Stomach (tissue), 9 donors: ENCODE data around the gene LTA4H. TPM values are rescaled to one million over a fixed set of nuclear protein-coding genes. Genes with fewer than 3 reads are reported as not detected.

Source experiments
- DNase-seq, 2 donors: peaks; one replicate each; pipeline versions ENCODE4 v3.0.0 to v3.0.0-alpha.2; 2013 to 2019
- H3K27ac ChIP-seq, 5 donors: fragments of 200-600 bp in 4 of 5; sonication (generic) in 4 of 5; one replicate each; pipeline ENCODE4 v1.5.1; 2013 to 2019; ENCODE audit warnings: mild to moderate bottlenecking in 1 of 5, moderate library complexity in 1 of 5
- H3K27me3 ChIP-seq, 3 donors: fragments of 200-600 bp; sonication (generic); one replicate each; pipeline ENCODE4 v1.5.1; 2017 to 2019; ENCODE audit warnings: mixed run types in 1 of 3
- H3K36me3 ChIP-seq, 4 donors: fragments of 200-600 bp; sonication (generic); 1 replicate in 3 of 4; 2 replicates in 1 of 4; pipeline ENCODE4 v1.5.1; 2016 to 2019
- H3K4me1 ChIP-seq, 4 donors: fragments of 200-600 bp; sonication (generic); one replicate each; pipeline ENCODE4 v1.5.1; 2016 to 2019
- H3K4me3 ChIP-seq, 4 donors: fragments of 200-600 bp; sonication (generic) in 3 of 4; one replicate each; pipeline ENCODE4 v1.5.1; 2016 to 2019; ENCODE audit warnings: mild to moderate bottlenecking in 1 of 4
- H3K9me3 ChIP-seq, 4 donors: fragments of 200-600 bp; sonication (generic); one replicate each; pipeline ENCODE4 v1.5.1; 2016 to 2019
- EP300 ChIP-seq: sonication (generic); formaldehyde crosslinking; IDR thresholded peaks from one replicate; pipeline ENCODE4 v1.6.1; 2017; ENCODE audit warnings: antibody characterized with exemption
- POLR2A ChIP-seq, 4 donors: fragments of 450-650 bp; IDR thresholded peaks; one replicate each; pipeline ENCODE4 v1.6.1; 2016; ENCODE audit warnings: antibody characterized with exemption in 4 of 4, control low read depth in 2 of 4, mild to moderate bottlenecking in 1 of 4, moderate library complexity in 1 of 4
- POLR2AphosphoS5 ChIP-seq, 3 donors: sonication (generic); formaldehyde crosslinking; IDR thresholded peaks; one replicate each; pipeline ENCODE4 v1.6.1; 2016; ENCODE audit warnings: antibody characterized with exemption in 3 of 3
- WGBS, 5 donors: extraction: QIAGEN DNeasy Blood & Tissue Kit in 3 of 5; methylation state at CpG; one replicate each; pipeline versions ENCODE4 v1.1.5 to v1.1.7; 2013 to 2018; 5-methylcytosine and 5-hydroxymethylcytosine counted together
- intact Hi-C: fragments of 100-400 bp; cut with DNase I; formaldehyde crosslinking; loops from one replicate; pipeline ENCODE4 v1.15.1; 2023; ENCODE audit warnings: low total_unique reads
- polyA plus RNA-seq, 3 donors: library from polyadenylated mRNA; stranded (reverse); fragments of 200-250 nt; gene quantifications; one replicate each; pipeline ENCODE4 v1.2.3, GENCODE V29; 2013
- total RNA-seq, 5 donors: library from RNA; depleted of rRNA; stranded (reverse); fragments of >200 nt; gene quantifications; one replicate each; pipeline versions ENCODE4 v1.1.0 to v1.2.3, GENCODE V29; 2014 to 2016
- TF ChIP-seq, protein P1 (sequence below), 7 experiments: fragments of 450-650 bp in 4 of 7; fragments of 200-600 bp in 3 of 7; sonication (generic) in 3 of 7; IDR thresholded peaks; one replicate each; pipeline ENCODE4 v1.5.1; 2016 to 2019; ENCODE audit warnings: antibody characterized with exemption in 7 of 7, control low read depth in 2 of 7, mild to moderate bottlenecking in 1 of 7
- donor health status: healthy with polysubstance abuse.
- donor health status: Bipolar disorder and iron deficiency.
- donor health status: healthy.

The LTA4H gene
- total and polyA plus RNA-seq, 8 donors, result 22.6 to 91.5 (median 57.1) TPM

GRCh38 chr12:95959107-95959506 lies 76.3 kb downstream of the LTA4H start:
- peaks cover 0 to 3% (median 0%) of the 10 kb centered on the region in 3 donors for H3K27me3 ChIP-seq
- intact Hi-C loops, result no loop called here
- H3K9me3 ChIP-seq, result no peaks in the 10 kb centered on the region
- no peak for DNase-seq
- no peaks in the 10 kb centered on the region for H3K4me1 ChIP-seq
- TF ChIP-seq POLR2AphosphoS5 (IDR thresholded peaks at IDR 0.05) (no peak), POLR2A (IDR thresholded peaks at IDR 0.05) (no peak), EP300 (no peak)
- TF ChIP-seq, protein P1, sequence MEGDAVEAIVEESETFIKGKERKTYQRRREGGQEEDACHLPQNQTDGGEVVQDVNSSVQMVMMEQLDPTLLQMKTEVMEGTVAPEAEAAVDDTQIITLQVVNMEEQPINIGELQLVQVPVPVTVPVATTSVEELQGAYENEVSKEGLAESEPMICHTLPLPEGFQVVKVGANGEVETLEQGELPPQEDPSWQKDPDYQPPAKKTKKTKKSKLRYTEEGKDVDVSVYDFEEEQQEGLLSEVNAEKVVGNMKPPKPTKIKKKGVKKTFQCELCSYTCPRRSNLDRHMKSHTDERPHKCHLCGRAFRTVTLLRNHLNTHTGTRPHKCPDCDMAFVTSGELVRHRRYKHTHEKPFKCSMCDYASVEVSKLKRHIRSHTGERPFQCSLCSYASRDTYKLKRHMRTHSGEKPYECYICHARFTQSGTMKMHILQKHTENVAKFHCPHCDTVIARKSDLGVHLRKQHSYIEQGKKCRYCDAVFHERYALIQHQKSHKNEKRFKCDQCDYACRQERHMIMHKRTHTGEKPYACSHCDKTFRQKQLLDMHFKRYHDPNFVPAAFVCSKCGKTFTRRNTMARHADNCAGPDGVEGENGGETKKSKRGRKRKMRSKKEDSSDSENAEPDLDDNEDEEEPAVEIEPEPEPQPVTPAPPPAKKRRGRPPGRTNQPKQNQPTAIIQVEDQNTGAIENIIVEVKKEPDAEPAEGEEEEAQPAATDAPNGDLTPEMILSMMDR (IDR thresholded peaks at IDR 0.05), result no peak
- H3K36me3 ChIP-seq, result no peaks in the 10 kb centered on the region
- 25 to 79% (median 46%) methylated on average over 1 of the region's 1 CpG for WGBS, 5 donors
- H3K4me3 ChIP-seq, result no peak overlapping the region
- H3K27ac ChIP-seq, result no peak overlapping the region

DNA sequence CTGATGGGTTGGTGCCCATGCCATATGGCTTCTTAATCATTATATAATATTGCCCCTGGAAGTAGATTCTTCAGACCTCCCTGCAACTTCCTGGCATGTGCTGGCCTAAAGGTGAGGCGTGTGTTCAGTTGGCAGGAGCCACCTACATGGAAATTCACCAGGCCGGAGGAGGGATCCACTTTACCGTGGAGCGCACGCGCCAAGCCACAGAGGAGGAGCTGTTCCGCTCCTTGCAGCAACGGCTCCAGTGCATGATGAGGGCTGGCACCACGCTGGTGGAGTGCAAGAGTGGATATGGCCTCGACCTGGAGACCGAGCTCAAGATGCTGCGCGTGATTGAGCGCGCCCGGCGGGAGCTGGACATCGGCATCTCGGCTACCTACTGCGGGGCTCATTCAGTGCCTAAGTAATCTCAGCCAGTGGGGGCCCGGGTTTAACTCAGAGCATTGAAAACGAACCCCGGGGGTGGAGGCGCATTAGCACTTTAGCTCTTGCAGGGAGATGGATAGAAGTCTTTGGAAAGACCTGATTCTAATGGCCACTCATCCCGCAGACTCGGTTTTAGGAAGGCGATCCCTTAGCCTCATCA lies 78.7 kb downstream of the LTA4H start:
- peaks cover 0 to 3% (median 0%) of the 10 kb centered on the region in 3 donors for H3K27me3 ChIP-seq
- TF ChIP-seq, protein P1 (IDR thresholded peaks at IDR 0.05), result no peak
- TF ChIP-seq EP300, result no peak
- no peak for TF ChIP-seq POLR2AphosphoS5 (IDR thresholded peaks at IDR 0.05)
- no peak for TF ChIP-seq POLR2A (IDR thresholded peaks at IDR 0.05)
- H3K4me3 ChIP-seq, result no peak overlapping the region
- no peak overlapping the region for H3K27ac ChIP-seq
- intact Hi-C loops, result no loop called here
- no peak for DNase-seq
- no peaks in the 10 kb centered on the region for H3K9me3 ChIP-seq
- no peaks in the 10 kb centered on the region for H3K4me1 ChIP-seq
- H3K36me3 ChIP-seq, result no peaks in the 10 kb centered on the region
- 69 to 83% (median 72%) methylated on average over 17 to 27 of the region's 27 CpGs for WGBS, 5 donors

DNA sequence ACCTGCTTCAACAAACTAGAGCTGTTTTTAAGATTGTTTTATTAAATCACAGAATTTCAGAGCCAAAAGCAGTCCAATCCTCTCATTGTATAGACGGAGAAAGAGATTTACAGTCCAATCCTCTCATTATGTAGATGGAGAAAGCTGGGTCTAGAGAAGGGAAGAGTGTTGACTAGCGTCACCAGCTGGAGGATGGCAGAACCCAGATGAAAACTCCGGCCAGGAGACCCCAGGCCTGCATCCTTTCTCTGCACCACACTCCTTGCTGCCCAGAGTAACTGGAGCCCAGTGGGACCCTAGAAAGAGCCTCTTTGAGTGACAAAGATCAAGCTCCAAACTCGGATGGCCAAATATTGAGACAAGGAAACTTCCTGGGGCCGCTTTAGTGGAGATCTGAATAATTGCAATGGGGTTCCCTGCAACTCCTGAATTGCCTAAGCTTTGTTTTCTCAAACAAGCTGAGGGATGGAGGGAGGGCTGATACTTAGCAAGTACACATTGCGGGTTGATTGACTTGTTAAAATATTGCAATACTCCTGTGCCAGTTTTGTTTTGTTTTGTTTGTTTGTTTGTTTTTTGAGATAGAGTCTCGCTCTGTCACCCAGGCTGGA lies 79.7 kb downstream of the LTA4H start:
- Histone ChIP-seq H3K9me3 (no peaks in the 10 kb centered on the region), H3K27ac (no peak overlapping the region), H3K27me3 (peaks cover 0 to 4% (median 0%) of the 10 kb centered on the region in 3 donors), H3K4me1 (no peaks in the 10 kb centered on the region), H3K4me3 (no peak overlapping the region), H3K36me3 (no peaks in the 10 kb centered on the region)
- 78 to 88% (median 82%) methylated on average over 7 of the region's 7 CpGs for WGBS, 5 donors
- DNase-seq, result no peak
- intact Hi-C loops, result no loop called here
- TF ChIP-seq POLR2A (IDR thresholded peaks at IDR 0.05), result no peak
- no peak for TF ChIP-seq POLR2AphosphoS5 (IDR thresholded peaks at IDR 0.05)
- no peak for TF ChIP-seq EP300
- TF ChIP-seq, protein P1 (IDR thresholded peaks at IDR 0.05), result no peak

GRCh38 chr12:95953000-95953399 lies 82.4 kb downstream of the LTA4H start:
- no peak overlapping the region for H3K4me3 ChIP-seq
- H3K27ac ChIP-seq, result no peak overlapping the region
- no peak for TF ChIP-seq POLR2AphosphoS5 (IDR thresholded peaks at IDR 0.05)
- TF ChIP-seq POLR2A (IDR thresholded peaks at IDR 0.05), result no peak
- no peak for TF ChIP-seq EP300
- TF ChIP-seq, protein P1 (IDR thresholded peaks at IDR 0.05), result no peak
- no peaks in the 10 kb centered on the region for H3K9me3 ChIP-seq
- H3K4me1 ChIP-seq, result no peaks in the 10 kb centered on the region
- intact Hi-C loops, result no loop called here
- no peak for DNase-seq
- WGBS, 5 donors, result 28 to 71% (median 58%) methylated on average over 1 of the region's 1 CpG
- H3K36me3 ChIP-seq, result no peaks in the 10 kb centered on the region
- peaks cover 0 to 7% (median 0%) of the 10 kb centered on the region in 3 donors for H3K27me3 ChIP-seq
